IMR-90 (cell line): ENCODE data around the gene XRN2.

Source experiments
- CEBPB ChIP-seq: IDR thresholded peaks from 2 replicates; pipeline ENCODE4 v1.6.1; 2012; ENCODE audit warnings: low read depth, low read length, improper control_type of control experiment
- FOS ChIP-seq: fragments of 150-350 bp; IDR thresholded peaks from 2 replicates; pipeline ENCODE4 v1.6.1; 2016; ENCODE audit warnings: low read depth, low read length
- MAFK ChIP-seq: IDR thresholded peaks from 2 replicates; pipeline ENCODE4 v1.6.1; 2012; ENCODE audit warnings: low read depth, low read length, improper control_type of control experiment
- MAZ ChIP-seq: IDR thresholded peaks from 2 replicates; pipeline ENCODE4 v1.6.1; 2012; ENCODE audit warnings: low read depth, mild to moderate bottlenecking, low read length, improper control_type of control experiment, moderate library complexity, borderline replicate concordance
- POLR2A ChIP-seq: IDR thresholded peaks from 2 replicates; pipeline ENCODE4 v1.6.1; 2012; ENCODE audit warnings: mild to moderate bottlenecking, low read depth, low read length
- RAD21 ChIP-seq: IDR thresholded peaks from 2 replicates; pipeline ENCODE4 v1.6.1; 2012; ENCODE audit warnings: low read length, improper control_type of control experiment
- TF ChIP-seq, protein P1 (sequence below): conservative IDR thresholded peaks from 2 replicates; pipeline ENCODE4 v1.5.1; 2012; ENCODE audit warnings: mild to moderate bottlenecking, low read depth, low read length, improper control_type of control experiment

DNA sequence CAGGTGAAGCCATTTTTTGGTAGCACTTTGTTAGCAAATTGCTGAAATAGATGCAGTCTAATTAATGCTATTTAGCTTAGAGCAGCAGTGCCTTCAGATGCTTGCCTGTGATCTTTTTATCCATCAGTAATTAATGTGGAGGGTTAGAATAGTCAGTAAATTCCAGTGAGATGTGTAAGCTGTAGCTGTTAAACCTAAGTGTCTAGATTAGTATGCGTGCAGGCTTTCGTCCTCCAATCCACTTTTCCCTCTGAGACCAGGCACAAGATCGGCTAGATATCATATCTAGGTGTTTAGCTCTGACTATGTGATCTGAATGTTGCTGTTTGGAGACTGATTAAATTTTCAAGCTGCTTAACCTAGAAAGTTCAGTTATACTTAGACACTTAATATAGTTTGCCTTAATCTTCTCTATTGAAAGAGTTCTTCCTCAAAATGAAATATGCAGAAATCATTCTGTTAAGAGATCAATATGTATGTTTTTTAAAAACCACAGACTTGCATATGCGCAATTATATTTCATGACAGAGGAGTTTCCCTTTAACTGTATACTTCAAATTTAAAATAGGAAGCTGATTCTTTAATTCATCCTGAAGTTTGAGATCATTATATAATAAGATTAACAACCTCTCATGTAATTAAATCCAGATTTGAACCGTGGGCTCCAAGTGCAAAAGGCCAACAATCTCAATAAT, 41.2 kb downstream of the XRN2 start:
- TF ChIP-seq, protein P1, sequence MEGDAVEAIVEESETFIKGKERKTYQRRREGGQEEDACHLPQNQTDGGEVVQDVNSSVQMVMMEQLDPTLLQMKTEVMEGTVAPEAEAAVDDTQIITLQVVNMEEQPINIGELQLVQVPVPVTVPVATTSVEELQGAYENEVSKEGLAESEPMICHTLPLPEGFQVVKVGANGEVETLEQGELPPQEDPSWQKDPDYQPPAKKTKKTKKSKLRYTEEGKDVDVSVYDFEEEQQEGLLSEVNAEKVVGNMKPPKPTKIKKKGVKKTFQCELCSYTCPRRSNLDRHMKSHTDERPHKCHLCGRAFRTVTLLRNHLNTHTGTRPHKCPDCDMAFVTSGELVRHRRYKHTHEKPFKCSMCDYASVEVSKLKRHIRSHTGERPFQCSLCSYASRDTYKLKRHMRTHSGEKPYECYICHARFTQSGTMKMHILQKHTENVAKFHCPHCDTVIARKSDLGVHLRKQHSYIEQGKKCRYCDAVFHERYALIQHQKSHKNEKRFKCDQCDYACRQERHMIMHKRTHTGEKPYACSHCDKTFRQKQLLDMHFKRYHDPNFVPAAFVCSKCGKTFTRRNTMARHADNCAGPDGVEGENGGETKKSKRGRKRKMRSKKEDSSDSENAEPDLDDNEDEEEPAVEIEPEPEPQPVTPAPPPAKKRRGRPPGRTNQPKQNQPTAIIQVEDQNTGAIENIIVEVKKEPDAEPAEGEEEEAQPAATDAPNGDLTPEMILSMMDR = no peak
- TF ChIP-seq POLR2A (no peak), MAFK (no peak), RAD21 (no peak), CEBPB (no peak), FOS (no peak), MAZ (no peak)
